ENCODE data around the gene GABRP. TPM values are rescaled to one million over a fixed set of nuclear protein-coding genes. Genes with fewer than 3 reads are reported as not detected.
A peak's percentile ranks its signal among the peaks of the same experiment; 100 is the strongest.

GABRP gene
- total RNA-seq, 2 experiments from 2014 or later, result not detected

DNA sequence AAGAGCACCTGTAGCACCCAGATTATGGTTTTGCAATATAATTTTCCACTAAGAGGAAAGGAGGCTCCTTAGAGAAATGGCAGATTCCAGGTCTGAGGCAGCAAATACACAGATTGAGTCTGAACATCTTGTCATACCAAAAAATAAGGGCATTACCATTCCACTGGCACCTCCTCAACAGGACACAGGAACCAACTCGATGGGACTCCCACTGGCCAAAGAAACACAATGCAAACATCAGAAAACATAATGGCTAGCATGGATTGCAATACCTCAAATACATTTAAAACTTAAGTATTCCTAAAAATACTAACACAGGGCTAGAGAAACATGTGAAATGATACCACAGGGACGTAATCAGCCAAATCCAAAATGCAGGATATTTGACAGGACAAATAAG is 65.8 kb downstream of the GABRP start:
- no TSS peak for BruUV-seq (replicated peaks)
- no peaks in the 10 kb centered on the region for H3K9me3 ChIP-seq (ENCODE audit: low read length)
- H3K36me3 ChIP-seq (ENCODE audit: insufficient read depth, low read length), result no peaks in the 10 kb centered on the region
- no peak for DNase-seq (ENCODE audit: low spot score)
- no peaks in the 10 kb centered on the region for H3K79me2 ChIP-seq (ENCODE audit: insufficient read depth, low read depth, low read length)
- H3K4me2 ChIP-seq (ENCODE audit: low read length), result no peak overlapping the region
- intact Hi-C loops (cut with micrococcal nuclease; ENCODE audit: unreplicated experiment), result no loop called here
- no peaks in the 10 kb centered on the region for H3K9me2 ChIP-seq (ENCODE audit: insufficient read depth, low read length)
- no peaks in the 10 kb centered on the region for H3K4me1 ChIP-seq (ENCODE audit: insufficient read depth, low read length, poor library complexity, severe bottlenecking)
- ChIA-PET CTCF (ENCODE audit: unreplicated experiment) (no interaction called here), POLR2A (interaction anchor here (0.8 kb wide), 1 partner anchor 11 kb away, joined by 3 read pairs; no protein-coding TSS in a partner anchor)
- no peak overlapping the region for H3K4me3 ChIP-seq (ENCODE audit: low read depth, low read length, poor library complexity, severe bottlenecking)
- no peaks in the 10 kb centered on the region for H4K20me1 ChIP-seq (ENCODE audit: insufficient read depth, low read length)
- no peak for TF ChIP-seq EZH2phosphoT487 (IDR thresholded peaks at IDR 0.05; ENCODE audit: borderline replicate concordance, low read depth, low read length)
- TF ChIP-seq, protein P1, sequence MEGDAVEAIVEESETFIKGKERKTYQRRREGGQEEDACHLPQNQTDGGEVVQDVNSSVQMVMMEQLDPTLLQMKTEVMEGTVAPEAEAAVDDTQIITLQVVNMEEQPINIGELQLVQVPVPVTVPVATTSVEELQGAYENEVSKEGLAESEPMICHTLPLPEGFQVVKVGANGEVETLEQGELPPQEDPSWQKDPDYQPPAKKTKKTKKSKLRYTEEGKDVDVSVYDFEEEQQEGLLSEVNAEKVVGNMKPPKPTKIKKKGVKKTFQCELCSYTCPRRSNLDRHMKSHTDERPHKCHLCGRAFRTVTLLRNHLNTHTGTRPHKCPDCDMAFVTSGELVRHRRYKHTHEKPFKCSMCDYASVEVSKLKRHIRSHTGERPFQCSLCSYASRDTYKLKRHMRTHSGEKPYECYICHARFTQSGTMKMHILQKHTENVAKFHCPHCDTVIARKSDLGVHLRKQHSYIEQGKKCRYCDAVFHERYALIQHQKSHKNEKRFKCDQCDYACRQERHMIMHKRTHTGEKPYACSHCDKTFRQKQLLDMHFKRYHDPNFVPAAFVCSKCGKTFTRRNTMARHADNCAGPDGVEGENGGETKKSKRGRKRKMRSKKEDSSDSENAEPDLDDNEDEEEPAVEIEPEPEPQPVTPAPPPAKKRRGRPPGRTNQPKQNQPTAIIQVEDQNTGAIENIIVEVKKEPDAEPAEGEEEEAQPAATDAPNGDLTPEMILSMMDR (conservative IDR thresholded peaks at IDR 0.05; ENCODE audit: low read length), result 0 out of 2 replicates have a peak, but pooled peaks have one; percentile 14
- H2AFZ ChIP-seq (ENCODE audit: low read length), result no peak overlapping the region
- H3K27ac ChIP-seq (ENCODE audit: low read depth, low read length, poor library complexity, severe bottlenecking), result no peak overlapping the region

DNA sequence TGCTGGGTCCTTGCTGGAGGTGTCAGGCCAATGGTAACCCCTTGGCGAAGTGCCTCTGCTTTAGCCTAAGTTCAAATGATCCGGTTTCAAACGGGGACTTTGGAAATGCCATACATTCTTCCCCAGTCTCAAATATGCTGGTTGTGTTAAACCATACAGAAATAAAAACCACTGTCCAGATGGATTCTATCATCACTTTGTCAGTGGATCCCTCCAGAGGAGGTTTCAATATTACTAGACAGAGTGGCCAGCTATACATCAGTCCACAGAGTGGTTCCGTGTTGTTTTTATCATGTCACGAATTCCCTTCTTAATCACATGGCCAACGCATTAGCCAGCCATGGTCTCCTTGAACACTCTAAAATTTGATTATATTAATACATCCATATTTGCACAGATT is 71.0 kb downstream of the GABRP start:
- H3K79me2 ChIP-seq (ENCODE audit: insufficient read depth, low read depth, low read length), result no peaks in the 10 kb centered on the region
- TF ChIP-seq EZH2phosphoT487 (IDR thresholded peaks at IDR 0.05; ENCODE audit: borderline replicate concordance, low read depth, low read length), result no peak
- TF ChIP-seq, protein P1 (conservative IDR thresholded peaks at IDR 0.05; ENCODE audit: low read length), result no peak
- no peaks in the 10 kb centered on the region for H4K20me1 ChIP-seq (ENCODE audit: insufficient read depth, low read length)
- no peaks in the 10 kb centered on the region for H3K9me3 ChIP-seq (ENCODE audit: low read length)
- H3K4me1 ChIP-seq (ENCODE audit: insufficient read depth, low read length, poor library complexity, severe bottlenecking), result no peaks in the 10 kb centered on the region
- no peak overlapping the region for H2AFZ ChIP-seq (ENCODE audit: low read length)
- intact Hi-C loops (cut with micrococcal nuclease; ENCODE audit: unreplicated experiment), result no loop called here
- no TSS peak for BruUV-seq (replicated peaks)
- ChIA-PET CTCF (ENCODE audit: unreplicated experiment) (no interaction called here), POLR2A (no interaction called here)
- H3K4me2 ChIP-seq (ENCODE audit: low read length), result no peak overlapping the region
- H3K4me3 ChIP-seq (ENCODE audit: low read depth, low read length, poor library complexity, severe bottlenecking), result no peak overlapping the region
- no peaks in the 10 kb centered on the region for H3K36me3 ChIP-seq (ENCODE audit: insufficient read depth, low read length)
- H3K9me2 ChIP-seq (ENCODE audit: insufficient read depth, low read length), result no peaks in the 10 kb centered on the region
- H3K27ac ChIP-seq (ENCODE audit: low read depth, low read length, poor library complexity, severe bottlenecking), result no peak overlapping the region
- no peak for DNase-seq (ENCODE audit: low spot score)

DNA sequence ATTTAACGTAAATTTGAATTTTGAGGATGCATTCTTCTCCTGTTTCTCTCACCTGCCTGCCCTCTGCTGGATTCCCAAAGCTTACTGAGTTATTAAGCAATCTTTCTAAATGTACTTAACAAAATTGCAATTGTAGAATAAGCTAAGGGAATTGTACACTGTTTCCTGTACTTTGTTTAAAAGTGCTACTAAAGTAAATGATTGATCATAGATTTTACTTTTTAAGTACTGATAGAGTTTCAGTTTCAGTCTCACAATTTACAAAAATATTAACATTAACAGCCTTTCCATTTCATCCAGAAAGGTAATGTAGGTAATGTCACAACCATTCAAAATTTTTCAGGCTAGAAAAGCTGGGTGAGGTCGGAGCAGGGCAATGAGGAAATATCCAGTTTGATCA is 73.5 kb downstream of the GABRP start:
- Histone ChIP-seq H4K20me1 (ENCODE audit: insufficient read depth, low read length) (no peaks in the 10 kb centered on the region), H3K9me2 (ENCODE audit: insufficient read depth, low read length) (no peaks in the 10 kb centered on the region), H3K4me3 (ENCODE audit: low read depth, low read length, poor library complexity, severe bottlenecking) (no peak overlapping the region), H3K4me2 (ENCODE audit: low read length) (no peak overlapping the region), H3K9me3 (ENCODE audit: low read length) (peaks cover 13% of the 10 kb centered on the region), H3K36me3 (ENCODE audit: insufficient read depth, low read length) (no peaks in the 10 kb centered on the region), H3K4me1 (ENCODE audit: insufficient read depth, low read length, poor library complexity, severe bottlenecking) (no peaks in the 10 kb centered on the region), H2AFZ (ENCODE audit: low read length) (no peak overlapping the region), H3K79me2 (ENCODE audit: insufficient read depth, low read depth, low read length) (no peaks in the 10 kb centered on the region), H3K27ac (ENCODE audit: low read depth, low read length, poor library complexity, severe bottlenecking) (no peak overlapping the region)
- no peak for DNase-seq (ENCODE audit: low spot score)
- intact Hi-C loops (cut with micrococcal nuclease; ENCODE audit: unreplicated experiment), result no loop called here
- CTCF ChIA-PET (ENCODE audit: unreplicated experiment), result no interaction called here
- no TSS peak for BruUV-seq (replicated peaks)
- TF ChIP-seq, protein P1 (conservative IDR thresholded peaks at IDR 0.05; ENCODE audit: low read length), result no peak
- TF ChIP-seq EZH2phosphoT487 (IDR thresholded peaks at IDR 0.05; ENCODE audit: borderline replicate concordance, low read depth, low read length), result no peak
- POLR2A ChIA-PET, result no interaction called here
